IPS DF 6.9 (cell line): Measurements from ENCODE around the gene LSM10.

ENCODE experiments used
- DNase-seq: peaks from one replicate; pipeline ENCODE4 v3.0.0-alpha.2; 2013; ENCODE audit warnings: low read depth, low spot score
- H3K27ac ChIP-seq: one replicate; pipeline ENCODE4 v1.5.1; 2013; ENCODE audit warnings: low read length, control low read depth
- H3K27me3 ChIP-seq: 2 replicates; pipeline ENCODE4 v1.6.1; 2013; ENCODE audit warnings: mild to moderate bottlenecking, low read length; ENCODE audit not compliant: control insufficient read depth, insufficient read depth
- H3K36me3 ChIP-seq: 2 replicates; pipeline ENCODE4 v1.6.1; 2013; ENCODE audit warnings: low read length; ENCODE audit not compliant: control insufficient read depth, insufficient read depth
- H3K4me1 ChIP-seq: 2 replicates; pipeline ENCODE4 v1.6.1; 2013; ENCODE audit warnings: low read length; ENCODE audit not compliant: control insufficient read depth, insufficient read depth
- H3K4me3 ChIP-seq: 2 replicates; pipeline ENCODE4 v1.5.1; 2013; ENCODE audit warnings: mild to moderate bottlenecking, low read length
- H3K9me3 ChIP-seq: 2 replicates; pipeline ENCODE4 v1.6.1; 2013; ENCODE audit warnings: low read length, inconsistent platforms; ENCODE audit not compliant: control insufficient read depth, insufficient read depth
- WGBS: extraction: QIAGEN DNeasy Blood & Tissue Kit; methylation state at CpG from one replicate; pipeline ENCODE4 v1.1.7; 2013; ENCODE audit warnings: mixed read lengths, missing lambda C conversion rate; ENCODE audit not compliant: insufficient read length, insufficient coverage; 5-methylcytosine and 5-hydroxymethylcytosine counted together

Gene LSM10

DNA sequence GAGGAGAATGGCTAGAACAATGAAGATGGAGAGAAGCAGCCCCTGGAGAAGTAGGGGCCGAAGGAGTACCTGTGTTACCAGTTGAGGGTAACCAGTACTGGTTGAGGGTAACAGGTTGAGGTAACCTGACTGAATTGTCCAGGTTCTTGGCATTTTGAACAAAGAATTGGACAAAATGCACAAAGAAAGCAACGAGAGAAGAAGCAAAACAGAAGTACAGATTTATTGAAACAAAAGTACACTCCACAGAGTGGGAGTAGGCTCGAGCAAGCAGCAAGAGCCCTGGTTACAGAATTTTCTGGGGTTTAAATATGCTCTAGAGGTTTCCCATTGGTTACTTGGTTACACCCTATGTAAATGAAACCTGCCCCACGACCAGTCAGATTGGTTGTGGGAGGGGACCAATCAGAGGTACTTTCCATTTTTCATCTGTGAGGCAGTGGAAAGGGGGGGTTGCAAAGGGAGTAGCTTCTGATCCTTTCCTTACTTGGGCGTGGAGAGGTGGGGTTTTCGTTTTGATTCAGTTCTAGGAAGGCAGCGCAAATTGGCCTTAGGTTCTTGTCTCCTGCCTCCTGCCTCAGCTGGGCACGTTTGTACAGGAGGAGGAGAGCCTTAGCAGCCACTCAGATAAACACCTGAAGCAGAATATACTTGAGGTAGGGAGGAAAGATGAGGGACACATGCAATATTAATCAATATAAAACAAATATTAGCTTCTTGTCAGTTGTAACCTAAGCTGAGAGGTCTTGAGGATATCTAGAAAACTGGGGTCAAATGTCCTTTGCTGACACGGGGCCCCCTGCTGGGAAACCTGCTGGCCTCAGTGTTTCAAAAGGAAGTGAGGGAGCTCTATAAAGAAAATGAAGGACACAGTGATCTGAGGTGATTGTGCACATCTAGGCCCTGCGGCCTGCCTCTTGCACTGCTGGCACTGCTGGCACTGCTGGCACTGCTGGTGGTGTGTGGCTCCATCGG lies 14.3 kb upstream of the LSM10 start:
- no CpG with 5 or more reads among the region's 11 CpGs for WGBS
- H3K36me3 ChIP-seq, result no peaks in the 10 kb centered on the region; the same call in 1 of the 2 replicates
- H3K27ac ChIP-seq, result no peak overlapping the region
- no peaks in the 10 kb centered on the region for H3K4me1 ChIP-seq
- H3K9me3 ChIP-seq, result no peaks in the 10 kb centered on the region
- no peak for DNase-seq
- no peak overlapping the region for H3K4me3 ChIP-seq
- H3K27me3 ChIP-seq, result no peaks in the 10 kb centered on the region

GRCh38 chr1:36408479-36408878 lies 10.8 kb upstream of the LSM10 start:
- Histone ChIP-seq H3K4me1 (no peaks in the 10 kb centered on the region), H3K27me3 (no peaks in the 10 kb centered on the region), H3K9me3 (no peaks in the 10 kb centered on the region), H3K4me3 (no peak overlapping the region), H3K27ac (no peak overlapping the region), H3K36me3 (no peaks in the 10 kb centered on the region; the same call in 1 of the 2 replicates)
- DNase-seq, result no peak
- no CpG with 5 or more reads among the region's 2 CpGs for WGBS

GRCh38 chr1:36406440-36406839 lies 8.7 kb upstream of the LSM10 start:
- H3K4me3 ChIP-seq, result no peak overlapping the region
- peaks cover 5% of the 10 kb centered on the region for H3K4me1 ChIP-seq
- no peak for DNase-seq
- no CpG with 5 or more reads among the region's 1 CpG for WGBS
- H3K9me3 ChIP-seq, result no peaks in the 10 kb centered on the region
- no peaks in the 10 kb centered on the region; the same call in 1 of the 2 replicates for H3K36me3 ChIP-seq
- no peaks in the 10 kb centered on the region for H3K27me3 ChIP-seq
- no peak overlapping the region for H3K27ac ChIP-seq

- no peak overlapping the region for H3K4me3 ChIP-seq
- no CpG with 5 or more reads among the region's 4 CpGs for WGBS
- no peak overlapping the region for H3K27ac ChIP-seq
These were observed 4.8 kb upstream of the LSM10 start for GRCh38 chr1:36402504-36402890.

GRCh38 chr1:36401602-36402503 lies 4.1 kb upstream of the LSM10 start:
- Histone ChIP-seq H3K9me3 (no peaks in the 10 kb centered on the region), H3K4me1 (peaks cover 7% of the 10 kb centered on the region), H3K27me3 (no peaks in the 10 kb centered on the region), H3K27ac (no peak overlapping the region), H3K4me3 (peak overlapping the region; percentile 59; the same call in 1 of the 2 replicates), H3K36me3 (no peaks in the 10 kb centered on the region)
- no peak for DNase-seq
- WGBS, result no CpG with 5 or more reads among the region's 12 CpGs

More at GRCh38 chr1:36402504-36402890, 4.8 kb upstream of the LSM10 start:
- H3K9me3 ChIP-seq, result no peaks in the 10 kb centered on the region
- no peak for DNase-seq
- no peaks in the 10 kb centered on the region; the same call in 1 of the 2 replicates for H3K36me3 ChIP-seq
- peaks cover 7% of the 10 kb centered on the region for H3K4me1 ChIP-seq
- H3K27me3 ChIP-seq, result no peaks in the 10 kb centered on the region

GRCh38 chr1:36400825-36401601 lies 3.3 kb upstream of the LSM10 start:
- Histone ChIP-seq H3K27ac (no peak overlapping the region), H3K9me3 (no peaks in the 10 kb centered on the region), H3K4me1 (peaks cover 7% of the 10 kb centered on the region), H3K36me3 (no peaks in the 10 kb centered on the region), H3K27me3 (no peaks in the 10 kb centered on the region), H3K4me3 (peak overlapping the region; percentile 59; the same call in 1 of the 2 replicates)
- peak; percentile 93 for DNase-seq
- WGBS, result no CpG with 5 or more reads among the region's 22 CpGs

DNA sequence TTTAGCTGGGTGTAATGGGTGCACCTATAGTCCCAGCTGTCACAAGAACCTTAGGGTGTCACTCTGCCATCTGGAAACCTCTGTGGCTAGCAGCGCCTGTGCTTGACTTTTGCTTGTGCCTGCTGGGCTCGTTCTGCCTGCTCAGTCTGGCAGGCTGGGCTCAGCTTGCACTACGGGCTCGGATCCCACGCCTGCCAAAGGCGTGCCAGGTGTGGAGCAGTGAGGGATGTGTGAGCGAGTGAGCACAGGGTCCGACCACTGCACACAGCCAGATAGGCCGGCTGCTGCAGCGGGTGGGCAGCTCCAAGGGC lies 2.8 kb upstream of the LSM10 start:
- Histone ChIP-seq H3K4me1 (peaks cover 7% of the 10 kb centered on the region), H3K27me3 (no peaks in the 10 kb centered on the region), H3K9me3 (no peaks in the 10 kb centered on the region), H3K27ac (no peak overlapping the region), H3K36me3 (no peaks in the 10 kb centered on the region), H3K4me3 (no peak overlapping the region; the same call in 1 of the 2 replicates)
- no CpG with 5 or more reads among the region's 10 CpGs for WGBS
- DNase-seq, result no peak

DNA sequence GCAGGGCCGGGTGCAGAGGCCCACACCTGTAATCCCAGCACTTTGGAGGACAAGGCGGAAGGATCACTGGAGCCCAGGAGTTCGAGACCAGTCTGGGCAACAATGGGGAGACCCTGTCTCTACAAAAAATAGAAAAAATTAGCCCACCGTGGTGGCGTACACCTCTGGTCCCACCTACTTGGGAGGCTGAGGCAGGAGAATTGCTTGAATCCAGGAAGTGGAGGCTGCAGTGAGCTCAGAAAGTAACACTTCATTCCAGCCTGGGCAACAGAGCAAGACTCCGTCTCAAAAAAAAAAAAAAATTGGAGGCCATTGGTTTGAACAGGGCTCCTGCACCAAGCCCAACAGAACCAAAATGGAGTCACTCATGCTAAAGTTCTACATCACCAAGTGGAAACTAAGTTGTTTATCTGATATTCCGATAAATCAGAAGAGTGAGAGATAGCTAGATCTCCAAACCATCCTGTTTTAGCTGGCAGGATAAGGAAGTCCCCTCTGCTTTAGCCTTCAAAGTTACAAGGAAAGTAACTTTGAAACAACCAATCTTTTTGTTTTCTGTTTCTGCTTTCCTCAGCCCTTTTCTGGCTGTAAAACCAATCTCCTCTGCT lies 766 bp upstream of the LSM10 start:
- no CpG with 5 or more reads among the region's 7 CpGs for WGBS
- no peaks in the 10 kb centered on the region for H3K27me3 ChIP-seq
- H3K9me3 ChIP-seq, result no peaks in the 10 kb centered on the region
- H3K4me1 ChIP-seq, result peaks cover 7% of the 10 kb centered on the region
- H3K27ac ChIP-seq, result no peak overlapping the region
- H3K4me3 ChIP-seq, result no peak overlapping the region
- peaks cover 6% of the 10 kb centered on the region for H3K36me3 ChIP-seq
- no peak for DNase-seq

- H3K27ac ChIP-seq, result no peak overlapping the region
- no CpG with 5 or more reads among the region's 5 CpGs for WGBS
- H3K4me1 ChIP-seq, result peaks cover 6% of the 10 kb centered on the region
- H3K4me3 ChIP-seq, result peak overlapping the region; percentile 87
- H3K36me3 ChIP-seq, result peaks cover 9% of the 10 kb centered on the region
- H3K27me3 ChIP-seq, result no peaks in the 10 kb centered on the region
- no peak for DNase-seq
- no peaks in the 10 kb centered on the region for H3K9me3 ChIP-seq
These were observed 678 bp downstream of the LSM10 start for GRCh38 chr1:36397083-36397377.
